ENCODE measurements around the gene SUGCT. TPM values are rescaled to one million over a fixed set of nuclear protein-coding genes. Genes with fewer than 3 reads are reported as not detected.

SUGCT gene
- total and polyA plus RNA-seq, 2 of the 8 experiments (the other 6 are each of a cell fraction or from before 2014, with no cell fraction given): 2.8 to 5.4 TPM

DNA sequence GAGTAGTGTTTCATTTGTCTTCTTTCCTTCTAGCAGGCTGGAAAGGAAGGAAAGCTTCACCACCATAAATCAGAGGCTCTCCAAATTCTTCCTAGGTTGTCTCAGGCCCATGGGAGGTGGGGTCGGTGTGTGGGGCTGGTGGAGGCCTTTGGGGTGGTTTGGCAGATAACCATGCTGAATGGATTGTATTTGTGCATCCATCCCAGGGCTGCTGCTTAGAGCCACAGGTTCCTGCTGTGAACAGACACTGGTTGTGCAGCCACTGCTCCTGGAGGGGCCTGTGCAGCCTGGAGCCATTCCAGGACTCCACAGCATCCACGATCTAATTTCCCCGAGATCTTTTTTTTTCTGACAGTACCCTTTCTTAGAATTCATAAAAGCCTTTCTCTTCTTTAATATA, 741.8 kb downstream of the SUGCT start:
- WGBS, 2 experiments (ENCODE audit: extremely low coverage in 1 of 2, insufficient coverage in 1 of 2, insufficient read length in 1 of 2, insufficient replicate concordance in 2 of 2, low coverage in 1 of 2, low lambda C conversion rate in 2 of 2, missing lambda C conversion rate in 1 of 2): 72% methylated on average over 2 of the region's 3 CpGs; no CpG with 5 or more reads in 1 of the 2 experiments
- no peak overlapping the region for H4K91ac ChIP-seq (replicated peaks; ENCODE audit: insufficient read length, low read length)
- H3K4ac ChIP-seq (replicated peaks; ENCODE audit: insufficient read length, low read depth, low read length): no peak overlapping the region
- H2BK15ac ChIP-seq (ENCODE audit: low read length): no peak overlapping the region
- H3K27ac ChIP-seq (ENCODE audit: low read depth, low read length): no peak overlapping the region
- H3K27me3 ChIP-seq (replicated peaks in 1 of 4; ENCODE audit: control insufficient read depth in 3 of 4, extremely low read depth in 1 of 4, insufficient read depth in 3 of 4, low read length in 3 of 4): no peaks in the 10 kb centered on the region
- POLR2A ChIA-PET (ENCODE audit: partially characterized antibody): no interaction called here
- H3K18ac ChIP-seq (ENCODE audit: extremely low read depth, low read length): no peak overlapping the region
- H2BK20ac ChIP-seq (ENCODE audit: low read length): no peak overlapping the region
- no peak overlapping the region for H3K14ac ChIP-seq (ENCODE audit: insufficient read length)
- no peak overlapping the region for H3K23ac ChIP-seq (ENCODE audit: insufficient read length)
- H3K36me3 ChIP-seq (ENCODE audit: control insufficient read depth in 2 of 4, insufficient read depth in 4 of 4, low read length in 3 of 4): no peaks in the 10 kb centered on the region
- FAIRE-seq: no peak
- no peak overlapping the region for H4K5ac ChIP-seq (ENCODE audit: insufficient read length, low read depth, low read length)
- TF ChIP-seq BCL11A (IDR thresholded peaks at IDR 0.05; ENCODE audit: low read depth in 2 of 2, low read length in 2 of 2): no peak
- no peak for TF ChIP-seq CTCF (IDR thresholded peaks at IDR 0.05; ENCODE audit: control extremely low read depth in 1 of 3, insufficient read depth in 1 of 3, low read depth in 1 of 3, low read length in 3 of 3)
- no peak for TF ChIP-seq BRCA1 (IDR thresholded peaks at IDR 0.05; ENCODE audit: low read depth, low read length)
- no peaks in the 10 kb centered on the region for H3K23me2 ChIP-seq (ENCODE audit: low read depth, low read length)
- H3K79me1 ChIP-seq (ENCODE audit: low read depth, low read length): no peaks in the 10 kb centered on the region
- CTCF ChIA-PET (ENCODE audit: partially characterized antibody): interaction anchor here (0.8 kb wide), 1 partner anchor 9 kb away, joined by 3 read pairs; no protein-coding TSS in a partner anchor
- no peak overlapping the region for H2BK5ac ChIP-seq (ENCODE audit: low read depth, low read length)
- no peak overlapping the region for H3K4me3 ChIP-seq (ENCODE audit: extremely low read depth in 1 of 4, insufficient read depth in 2 of 4, low read depth in 3 of 4, low read length in 4 of 4)
- no peaks in the 10 kb centered on the region for H3K9me3 ChIP-seq (ENCODE audit: insufficient read depth in 2 of 2, low read depth in 1 of 2, low read length in 1 of 2)
- H3K79me2 ChIP-seq (ENCODE audit: control insufficient read depth in 1 of 2, insufficient read depth in 2 of 2, low read length in 2 of 2): no peaks in the 10 kb centered on the region
- no peak overlapping the region for H2AK5ac ChIP-seq (ENCODE audit: low read depth, low read length)
- DNase-seq (ENCODE audit: low read depth in 1 of 2, low spot score in 2 of 2): no peak
- no peaks in the 10 kb centered on the region for H4K20me1 ChIP-seq (replicated peaks in 1 of 2; ENCODE audit: control insufficient read depth in 1 of 2, insufficient read depth in 2 of 2, low read length in 2 of 2)
- H3K4me1 ChIP-seq (replicated peaks in 1 of 4; ENCODE audit: control insufficient read depth in 3 of 4, insufficient read depth in 4 of 4, low read length in 3 of 4): no peaks in the 10 kb centered on the region
- H2BK12ac ChIP-seq (ENCODE audit: low read depth, low read length): no peak overlapping the region
- H3K56ac ChIP-seq (replicated peaks; ENCODE audit: insufficient read length, low read depth, low read length): no peak overlapping the region
- H3K9ac ChIP-seq (replicated peaks in 1 of 4; ENCODE audit: extremely low read depth in 1 of 4, low read depth in 3 of 4, low read length in 3 of 4): no peak overlapping the region
- no peak overlapping the region for H2BK120ac ChIP-seq (replicated peaks; ENCODE audit: low read depth, low read length)
- no peak overlapping the region for H2AFZ ChIP-seq (ENCODE audit: low read length)
- no peak overlapping the region; the same call in 1 of the 2 replicates for H4K8ac ChIP-seq (ENCODE audit: extremely low read depth, insufficient read depth, low read length)
- no peak overlapping the region for H3K4me2 ChIP-seq (ENCODE audit: insufficient read depth in 1 of 2, low read depth in 2 of 2, low read length in 2 of 2)
